ENCODE results near the gene TSPAN4. TPM values are rescaled to one million over a fixed set of nuclear protein-coding genes. Genes with fewer than 3 reads are reported as not detected.
A peak's percentile ranks its signal among the peaks of the same experiment; 100 is the strongest.

TSPAN4 gene
- total RNA-seq, 4 donors from 2014 or later, result 139 to 256 (median 221) TPM

- TF ChIP-seq, protein P1, sequence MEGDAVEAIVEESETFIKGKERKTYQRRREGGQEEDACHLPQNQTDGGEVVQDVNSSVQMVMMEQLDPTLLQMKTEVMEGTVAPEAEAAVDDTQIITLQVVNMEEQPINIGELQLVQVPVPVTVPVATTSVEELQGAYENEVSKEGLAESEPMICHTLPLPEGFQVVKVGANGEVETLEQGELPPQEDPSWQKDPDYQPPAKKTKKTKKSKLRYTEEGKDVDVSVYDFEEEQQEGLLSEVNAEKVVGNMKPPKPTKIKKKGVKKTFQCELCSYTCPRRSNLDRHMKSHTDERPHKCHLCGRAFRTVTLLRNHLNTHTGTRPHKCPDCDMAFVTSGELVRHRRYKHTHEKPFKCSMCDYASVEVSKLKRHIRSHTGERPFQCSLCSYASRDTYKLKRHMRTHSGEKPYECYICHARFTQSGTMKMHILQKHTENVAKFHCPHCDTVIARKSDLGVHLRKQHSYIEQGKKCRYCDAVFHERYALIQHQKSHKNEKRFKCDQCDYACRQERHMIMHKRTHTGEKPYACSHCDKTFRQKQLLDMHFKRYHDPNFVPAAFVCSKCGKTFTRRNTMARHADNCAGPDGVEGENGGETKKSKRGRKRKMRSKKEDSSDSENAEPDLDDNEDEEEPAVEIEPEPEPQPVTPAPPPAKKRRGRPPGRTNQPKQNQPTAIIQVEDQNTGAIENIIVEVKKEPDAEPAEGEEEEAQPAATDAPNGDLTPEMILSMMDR (IDR thresholded peaks at IDR 0.05), result no peak
- no peak for TF ChIP-seq EP300 (IDR thresholded peaks at IDR 0.05)
- H3K27ac ChIP-seq, result peak overlapping the region in 2 of 4 donors; percentile 43 to 48
- no peaks in the 10 kb centered on the region for H3K27me3 ChIP-seq
- WGBS, 2 donors, result 46 to 60% methylated on average over 2 to 3 of the region's 8 CpGs
- peaks cover 0 to 77% (median 44%) of the 10 kb centered on the region in 4 donors for H3K4me1 ChIP-seq
- no peak overlapping the region for H3K4me3 ChIP-seq
- H3K9me3 ChIP-seq, result no peaks in the 10 kb centered on the region
- H3K36me3 ChIP-seq, result peaks cover 0 to 55% (median 7%) of the 10 kb centered on the region in 3 donors
- no peak for DNase-seq (ENCODE audit: low spot score in 2 of 2)
These were observed 4.7 kb upstream of the TSPAN4 start for GRCh38 chr11:837990-838307.

GRCh38 chr11:838441-839279 lies 4.0 kb upstream of the TSPAN4 start:
- TF ChIP-seq POLR2A (IDR thresholded peaks at IDR 0.05) (no peak), EP300 (IDR thresholded peaks at IDR 0.05) (no peak)
- TF ChIP-seq, protein P1 (IDR thresholded peaks at IDR 0.05), result no peak
- no peaks in the 10 kb centered on the region for H3K27me3 ChIP-seq
- peaks cover 0 to 74% (median 44%) of the 10 kb centered on the region in 4 donors for H3K4me1 ChIP-seq
- 47 to 49% methylated on average over 15 to 17 of the region's 17 CpGs for WGBS, 2 donors
- H3K27ac ChIP-seq, result peak overlapping the region in 2 of 4 donors; percentile 43 to 48
- H3K9me3 ChIP-seq, result no peaks in the 10 kb centered on the region
- no peak for DNase-seq (ENCODE audit: low spot score in 2 of 2)
- H3K36me3 ChIP-seq, result peaks cover 0 to 55% (median 7%) of the 10 kb centered on the region in 3 donors
- H3K4me3 ChIP-seq, result no peak overlapping the region

GRCh38 chr11:839280-839623 lies 3.4 kb upstream of the TSPAN4 start:
- peak overlapping the region in 1 of 4 donors; percentile 48 for H3K27ac ChIP-seq
- DNase-seq (ENCODE audit: low spot score in 2 of 2), result no peak
- H3K9me3 ChIP-seq, result no peaks in the 10 kb centered on the region
- no peaks in the 10 kb centered on the region for H3K27me3 ChIP-seq
- peaks cover 0 to 55% (median 7%) of the 10 kb centered on the region in 3 donors for H3K36me3 ChIP-seq
- no peak overlapping the region for H3K4me3 ChIP-seq
- WGBS, 2 donors, result 73 to 87% methylated on average over 3 to 4 of the region's 5 CpGs
- no peak for TF ChIP-seq EP300 (IDR thresholded peaks at IDR 0.05)
- TF ChIP-seq POLR2A (IDR thresholded peaks at IDR 0.05), result no peak
- TF ChIP-seq, protein P1 (IDR thresholded peaks at IDR 0.05), result no peak
- H3K4me1 ChIP-seq, result peaks cover 0 to 74% (median 41%) of the 10 kb centered on the region in 4 donors

DNA sequence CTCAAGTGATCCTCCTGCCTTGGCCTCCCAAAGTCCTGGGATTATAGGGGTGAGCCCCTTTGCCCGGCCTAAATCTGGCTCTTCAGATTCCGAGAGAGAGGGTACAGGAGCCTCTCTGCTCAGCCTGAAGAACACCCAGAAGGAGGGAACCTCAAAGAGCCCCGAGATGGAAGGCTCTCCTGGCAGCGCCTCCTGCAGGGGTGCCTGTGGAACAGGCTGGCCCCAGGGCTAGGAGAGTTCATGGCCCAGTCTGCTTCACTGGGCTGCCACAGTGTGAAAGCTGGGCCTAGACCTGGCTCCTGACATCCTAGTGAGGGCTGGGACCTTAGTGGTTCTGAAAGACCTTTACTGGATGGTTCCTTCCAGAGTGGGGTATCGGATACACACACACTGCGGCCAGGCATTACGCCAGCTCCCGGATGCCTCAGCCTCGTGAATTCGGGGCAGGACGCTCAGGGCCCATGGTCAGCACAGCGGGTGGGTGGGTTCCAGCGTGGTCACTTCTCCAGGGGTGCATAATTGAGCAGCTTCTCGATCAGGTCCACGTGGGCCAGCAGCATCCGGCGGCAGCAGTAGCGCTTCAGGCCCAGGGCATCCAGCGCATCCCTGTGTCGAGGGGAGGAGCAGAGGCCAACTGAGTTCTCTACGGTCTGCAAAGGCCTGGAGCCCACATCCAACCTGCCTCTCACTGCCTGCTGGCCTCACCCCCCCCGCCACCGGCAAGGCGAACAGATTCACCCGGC lies 2.6 kb upstream of the TSPAN4 start:
- peak overlapping the region in 3 of 4 donors; percentile 3 to 93 (median 55) for H3K27ac ChIP-seq
- no peak overlapping the region for H3K4me3 ChIP-seq
- WGBS, 2 donors, result 74 to 77% methylated on average over 15 to 20 of the region's 25 CpGs
- no peak for DNase-seq (ENCODE audit: low spot score in 2 of 2)
- peaks cover 0 to 74% (median 38%) of the 10 kb centered on the region in 4 donors for H3K4me1 ChIP-seq
- no peaks in the 10 kb centered on the region for H3K9me3 ChIP-seq
- H3K36me3 ChIP-seq, result peaks cover 0 to 55% (median 7%) of the 10 kb centered on the region in 3 donors
- H3K27me3 ChIP-seq, result no peaks in the 10 kb centered on the region
- TF ChIP-seq EP300 (IDR thresholded peaks at IDR 0.05) (no peak), POLR2A (IDR thresholded peaks at IDR 0.05) (no peak)
- TF ChIP-seq, protein P1 (IDR thresholded peaks at IDR 0.05), result no peak

- Histone ChIP-seq H3K27ac (peak overlapping the region; percentile 92 to 98 (median 94)), H3K4me1 (peaks cover 0 to 76% (median 47%) of the 10 kb centered on the region in 4 donors), H3K4me3 (peak overlapping the region; percentile 69 to 95 (median 79)), H3K27me3 (no peaks in the 10 kb centered on the region), H3K9me3 (no peaks in the 10 kb centered on the region), H3K36me3 (peaks cover 0 to 43% (median 7%) of the 10 kb centered on the region in 3 donors)
- 0% methylated on average over 13 to 25 of the region's 27 CpGs for WGBS, 2 donors
- TF ChIP-seq EP300 (IDR thresholded peaks at IDR 0.05) (no peak), POLR2A (IDR thresholded peaks at IDR 0.05) (no peak)
- TF ChIP-seq, protein P1 (IDR thresholded peaks at IDR 0.05), result no peak
- no peak for DNase-seq (ENCODE audit: low spot score in 2 of 2)
These were observed 677 bp upstream of the TSPAN4 start for GRCh38 chr11:841981-842369.

All from tibial nerve (tissue), 4 donors.